H9 (cell line): ENCODE results near the gene XDH. TPM values are rescaled to one million over a fixed set of nuclear protein-coding genes. Genes with fewer than 3 reads are reported as not detected.

Source experiments
- DNase-seq: peaks from one replicate; pipeline ENCODE4 v3.0.0-alpha.2; 2017
- H2AFZ ChIP-seq: one replicate; pipeline ENCODE4 v1.6.1; 2013; ENCODE audit warnings: mild to moderate bottlenecking, low read length, control low read depth, moderate library complexity
- H2AK5ac ChIP-seq: 2 replicates; pipeline ENCODE4 v1.6.1; 2013; ENCODE audit warnings: low read length, control low read depth, mixed read lengths; ENCODE audit not compliant: insufficient read length
- H2BK120ac ChIP-seq: one replicate; pipeline ENCODE4 v1.6.1; 2013; ENCODE audit warnings: low read depth, mild to moderate bottlenecking, low read length, control low read depth, inconsistent platforms; ENCODE audit not compliant: poor library complexity, severe bottlenecking
- H2BK12ac ChIP-seq: 2 replicates; pipeline ENCODE4 v1.6.1; 2013; ENCODE audit warnings: low read length, control low read depth, mixed read lengths, low read depth; ENCODE audit not compliant: insufficient read length
- H2BK15ac ChIP-seq: 2 replicates; pipeline ENCODE4 v1.6.1; 2013; ENCODE audit warnings: low read depth, low read length, control low read depth
- H2BK20ac ChIP-seq: one replicate; pipeline ENCODE4 v1.6.1; 2013; ENCODE audit warnings: low read depth, mild to moderate bottlenecking, low read length, control low read depth, inconsistent platforms; ENCODE audit not compliant: poor library complexity, severe bottlenecking
- H2BK5ac ChIP-seq: 2 replicates; pipeline ENCODE4 v1.6.1; 2013; ENCODE audit warnings: low read length, control low read depth, mixed read lengths; ENCODE audit not compliant: insufficient read length
- H3K14ac ChIP-seq: 2 replicates; pipeline ENCODE4 v1.6.1; 2013; ENCODE audit warnings: low read length, control low read depth; ENCODE audit not compliant: insufficient read depth
- H3K18ac ChIP-seq: 2 replicates; pipeline ENCODE4 v1.6.1; 2013; ENCODE audit warnings: low read depth, mild to moderate bottlenecking, mixed read lengths, low read length, control low read depth; ENCODE audit not compliant: insufficient read length
- H3K23ac ChIP-seq: 2 replicates; pipeline ENCODE4 v1.6.1; 2013; ENCODE audit warnings: low read length, control low read depth, mixed read lengths, low read depth; ENCODE audit not compliant: insufficient read length
- H3K23me2 ChIP-seq: 2 replicates; pipeline ENCODE4 v1.6.1; 2013; ENCODE audit warnings: low read depth, mild to moderate bottlenecking, mixed read lengths, low read length, control low read depth; ENCODE audit not compliant: insufficient read length, poor library complexity, severe bottlenecking
- H3K27ac ChIP-seq: 2 replicates; pipeline ENCODE4 v1.5.1; 2013; ENCODE audit warnings: low read length, control low read depth, mixed read lengths, low read depth; ENCODE audit not compliant: insufficient read length
- H3K27me3 ChIP-seq: 2 replicates; pipeline ENCODE4 v1.6.1; 2013; ENCODE audit warnings: low read length, control low read depth, inconsistent platforms; ENCODE audit not compliant: insufficient read depth
- H3K4ac ChIP-seq: 2 replicates; pipeline ENCODE4 v1.6.1; 2013; ENCODE audit warnings: low read depth, mild to moderate bottlenecking, control low read depth, inconsistent platforms, low read length, moderate library complexity
- H3K4me1 ChIP-seq: 2 replicates; pipeline ENCODE4 v1.6.1; 2013; ENCODE audit warnings: low read length, control low read depth, inconsistent platforms; ENCODE audit not compliant: insufficient read depth
- H3K4me2 ChIP-seq: 2 replicates; pipeline ENCODE4 v1.6.1; 2013; ENCODE audit warnings: low read length, control low read depth, mixed read lengths; ENCODE audit not compliant: insufficient read length, insufficient read depth
- H3K56ac ChIP-seq: 2 replicates; pipeline ENCODE4 v1.6.1; 2013; ENCODE audit warnings: low read depth, mild to moderate bottlenecking, mixed read lengths, low read length, control low read depth; ENCODE audit not compliant: insufficient read length
- H3K79me1 ChIP-seq: 2 replicates; pipeline ENCODE4 v1.6.1; 2013; ENCODE audit warnings: low read depth, mild to moderate bottlenecking, moderate library complexity, low read length, control low read depth, inconsistent platforms; ENCODE audit not compliant: insufficient read depth, poor library complexity, severe bottlenecking
- H3K79me2 ChIP-seq: 2 replicates; pipeline ENCODE4 v1.6.1; 2013; ENCODE audit warnings: low read length, control low read depth, inconsistent platforms; ENCODE audit not compliant: insufficient read depth
- H3K9ac ChIP-seq: 2 replicates; pipeline ENCODE4 v1.6.1; 2013; ENCODE audit warnings: low read length, control low read depth, mixed read lengths; ENCODE audit not compliant: insufficient read length; ENCODE audit errors: extremely low read depth
- H3K9me3 ChIP-seq: one replicate; pipeline ENCODE4 v1.6.1; 2013; ENCODE audit warnings: low read depth, low read length, inconsistent platforms; ENCODE audit not compliant: control insufficient read depth
- H3T11ph ChIP-seq: one replicate; pipeline ENCODE4 v1.6.1; 2013; ENCODE audit warnings: mild to moderate bottlenecking, low read length, control low read depth, inconsistent platforms
- H4K20me1 ChIP-seq: one replicate; pipeline ENCODE4 v1.6.1; 2013; ENCODE audit not compliant: control insufficient read depth, insufficient read length, insufficient read depth
- H4K5ac ChIP-seq: 2 replicates; pipeline ENCODE4 v1.6.1; 2013; ENCODE audit warnings: low read depth, mild to moderate bottlenecking, mixed read lengths, low read length, control low read depth; ENCODE audit not compliant: insufficient read length
- H4K8ac ChIP-seq: replicated peaks from 2 replicates; pipeline ENCODE4 v1.6.1; 2013; ENCODE audit warnings: low read length, control low read depth, mixed read lengths, low read depth; ENCODE audit not compliant: insufficient read length
- H4K91ac ChIP-seq: 2 replicates; pipeline ENCODE4 v1.6.1; 2013; ENCODE audit warnings: low read depth, mild to moderate bottlenecking, moderate library complexity, mixed read lengths, low read length, control low read depth; ENCODE audit not compliant: insufficient read length
- H3K27ac Mint-ChIP-seq, 3 experiments: 2 replicates in 2 of 3; 3 replicates in 1 of 3; pipeline ENCODE4 v1.8.0; 2020 to 2021; ENCODE audit warnings: mixed read lengths in 3 of 3, mild to moderate bottlenecking in 1 of 3, moderate library complexity in 1 of 3
- H3K27me3 Mint-ChIP-seq: 2 replicates; pipeline ENCODE4 v1.8.0; 2021; ENCODE audit warnings: low read depth, mild to moderate bottlenecking, moderate library complexity, mixed read lengths
- H3K36me3 Mint-ChIP-seq, 3 experiments: 2 replicates in 2 of 3; 3 replicates in 1 of 3; pipeline ENCODE4 v1.8.0; 2020 to 2021; ENCODE audit warnings: low read depth in 3 of 3, mixed read lengths in 3 of 3; ENCODE audit not compliant: insufficient read depth in 1 of 3
- H3K4me1 Mint-ChIP-seq, 2 experiments: 2 replicates each; pipeline ENCODE4 v1.8.0; 2020; ENCODE audit warnings: mixed read lengths in 2 of 2
- H3K4me3 Mint-ChIP-seq, 2 experiments: 2 replicates in 1 of 2; 3 replicates in 1 of 2; pipeline ENCODE4 v1.8.0; 2020 to 2021; ENCODE audit warnings: mild to moderate bottlenecking in 2 of 2, mixed read lengths in 2 of 2, moderate library complexity in 1 of 2
- H3K9me3 Mint-ChIP-seq, 2 experiments: 2 replicates in 1 of 2; 3 replicates in 1 of 2; pipeline ENCODE4 v1.8.0; 2020; ENCODE audit warnings: mild to moderate bottlenecking in 2 of 2, mixed read lengths in 2 of 2, moderate library complexity in 1 of 2
- CTCF ChIP-seq: fragments of 200-600 bp; sonication (generic); conservative IDR thresholded peaks from 3 replicates; pipeline ENCODE4 v1.8.0; 2021; ENCODE audit warnings: antibody characterized with exemption, mild to moderate bottlenecking
- WGBS: extraction: QIAGEN DNeasy Blood & Tissue Kit; methylation state at CpG from one replicate; pipeline ENCODE4 v1.1.7; 2013; ENCODE audit warnings: missing lambda C conversion rate, low lambda C conversion rate, mixed read lengths; ENCODE audit not compliant: insufficient read length; ENCODE audit errors: extremely low coverage; 5-methylcytosine and 5-hydroxymethylcytosine counted together
- total RNA-seq: library from RNA; stranded (reverse); gene quantifications from 2 replicates; pipeline ENCODE4 v1.2.1, GENCODE V29; 2021

Gene XDH
- total RNA-seq, 1 experiment from 2014 or later: 1.4 TPM

- H2BK120ac ChIP-seq: no peak overlapping the region
- H4K5ac ChIP-seq: no peak overlapping the region
- no peak overlapping the region for H3K18ac ChIP-seq
- no peaks in the 10 kb centered on the region for H3K27me3 ChIP-seq
- no peaks in the 10 kb centered on the region for H3K79me2 ChIP-seq
- H4K91ac ChIP-seq: no peak overlapping the region
- no peak for TF ChIP-seq CTCF
- no peak overlapping the region for H2AK5ac ChIP-seq
- no peak overlapping the region for H2BK12ac ChIP-seq
- no peak overlapping the region for H3K27ac ChIP-seq
- H3K4me1 Mint-ChIP-seq: peaks cover 30 to 31% of the 10 kb centered on the region in 2 experiments
- no peak overlapping the region for H2BK20ac ChIP-seq
- no peak overlapping the region for H3K4ac ChIP-seq
- H3K9ac ChIP-seq: no peak overlapping the region
- H4K20me1 ChIP-seq: no peaks in the 10 kb centered on the region
- H3K27me3 Mint-ChIP-seq: no peaks in the 10 kb centered on the region; the same call in 1 of the 2 replicates
- H4K8ac ChIP-seq: no peak overlapping the region
- no peaks in the 10 kb centered on the region for H3K79me1 ChIP-seq
- no peaks in the 10 kb centered on the region for H3K23me2 ChIP-seq
- H2AFZ ChIP-seq: no peak overlapping the region
- no peak overlapping the region for H3K56ac ChIP-seq
- H3T11ph ChIP-seq: no peak overlapping the region
- WGBS: no CpG with 5 or more reads among the region's 6 CpGs
- H3K9me3 Mint-ChIP-seq: no peaks in the 10 kb centered on the region
- H3K14ac ChIP-seq: no peak overlapping the region
- peaks cover 10% of the 10 kb centered on the region; the same call in 1 of the 2 replicates for H3K4me1 ChIP-seq
- H3K9me3 ChIP-seq: no peaks in the 10 kb centered on the region
- H3K36me3 Mint-ChIP-seq: peaks cover 2 to 6% (median 3%) of the 10 kb centered on the region in 3 experiments; a peak in 2 of 7 replicates
- H2BK5ac ChIP-seq: no peak overlapping the region
- no peak overlapping the region for H3K4me2 ChIP-seq
- no peak overlapping the region for H3K4me3 Mint-ChIP-seq
- no peak for DNase-seq
- no peak overlapping the region for H2BK15ac ChIP-seq
- peak overlapping the region in 1 of 3 experiments; percentile 83; a peak in 1 of 7 replicates for H3K27ac Mint-ChIP-seq
- no peak overlapping the region for H3K23ac ChIP-seq
Measured at GRCh38 chr2:31381601-31382000, 32.9 kb downstream of the XDH start.
